ENCODE results near the gene PIBF1.

DNA sequence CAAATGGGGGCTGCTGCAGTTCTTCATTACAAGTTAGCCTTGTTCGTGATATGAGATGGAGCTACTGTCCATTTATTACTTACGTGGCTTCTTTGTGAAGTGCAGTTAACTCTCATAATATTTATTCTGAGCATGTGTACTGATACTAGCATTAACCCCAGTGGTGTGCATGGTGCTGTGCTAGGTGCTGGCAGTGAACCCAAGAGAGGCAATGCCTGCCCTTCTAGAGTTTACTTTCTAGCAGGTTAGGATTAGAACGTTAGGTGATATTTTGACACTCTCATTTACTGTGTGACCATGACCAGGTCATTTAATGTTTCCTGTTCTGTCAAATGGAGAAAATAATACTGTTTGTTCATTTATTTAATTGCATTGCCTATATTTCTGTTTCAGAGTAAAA lies 16.9 kb downstream of the PIBF1 start:
- TF ChIP-seq, protein P1, sequence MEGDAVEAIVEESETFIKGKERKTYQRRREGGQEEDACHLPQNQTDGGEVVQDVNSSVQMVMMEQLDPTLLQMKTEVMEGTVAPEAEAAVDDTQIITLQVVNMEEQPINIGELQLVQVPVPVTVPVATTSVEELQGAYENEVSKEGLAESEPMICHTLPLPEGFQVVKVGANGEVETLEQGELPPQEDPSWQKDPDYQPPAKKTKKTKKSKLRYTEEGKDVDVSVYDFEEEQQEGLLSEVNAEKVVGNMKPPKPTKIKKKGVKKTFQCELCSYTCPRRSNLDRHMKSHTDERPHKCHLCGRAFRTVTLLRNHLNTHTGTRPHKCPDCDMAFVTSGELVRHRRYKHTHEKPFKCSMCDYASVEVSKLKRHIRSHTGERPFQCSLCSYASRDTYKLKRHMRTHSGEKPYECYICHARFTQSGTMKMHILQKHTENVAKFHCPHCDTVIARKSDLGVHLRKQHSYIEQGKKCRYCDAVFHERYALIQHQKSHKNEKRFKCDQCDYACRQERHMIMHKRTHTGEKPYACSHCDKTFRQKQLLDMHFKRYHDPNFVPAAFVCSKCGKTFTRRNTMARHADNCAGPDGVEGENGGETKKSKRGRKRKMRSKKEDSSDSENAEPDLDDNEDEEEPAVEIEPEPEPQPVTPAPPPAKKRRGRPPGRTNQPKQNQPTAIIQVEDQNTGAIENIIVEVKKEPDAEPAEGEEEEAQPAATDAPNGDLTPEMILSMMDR (conservative IDR thresholded peaks at IDR 0.05 in 1 of 2, IDR thresholded peaks at IDR 0.05 in 1 of 2; ENCODE audit: low read depth in 1 of 2, low read length in 2 of 2), result no peak
- no peak for TF ChIP-seq EZH2 (IDR thresholded peaks at IDR 0.05; ENCODE audit: low read length, missing control alignments)

Measured in fibroblast of lung (primary cell).